Stimulated activated CD4-positive, alpha-beta T cell treated with anti-CD3 and anti-CD28 coated beads, TNF-alpha, amount 100 ng/mL, for 48 hours (primary cell): Measurements from ENCODE around the gene RBM19.

Experiments used
- DNase-seq, 3 donors: peaks; one replicate each; pipeline ENCODE4 v3.0.0-alpha.2; 2020; ENCODE audit warnings: low read depth in 3 of 3

RBM19 gene

DNA sequence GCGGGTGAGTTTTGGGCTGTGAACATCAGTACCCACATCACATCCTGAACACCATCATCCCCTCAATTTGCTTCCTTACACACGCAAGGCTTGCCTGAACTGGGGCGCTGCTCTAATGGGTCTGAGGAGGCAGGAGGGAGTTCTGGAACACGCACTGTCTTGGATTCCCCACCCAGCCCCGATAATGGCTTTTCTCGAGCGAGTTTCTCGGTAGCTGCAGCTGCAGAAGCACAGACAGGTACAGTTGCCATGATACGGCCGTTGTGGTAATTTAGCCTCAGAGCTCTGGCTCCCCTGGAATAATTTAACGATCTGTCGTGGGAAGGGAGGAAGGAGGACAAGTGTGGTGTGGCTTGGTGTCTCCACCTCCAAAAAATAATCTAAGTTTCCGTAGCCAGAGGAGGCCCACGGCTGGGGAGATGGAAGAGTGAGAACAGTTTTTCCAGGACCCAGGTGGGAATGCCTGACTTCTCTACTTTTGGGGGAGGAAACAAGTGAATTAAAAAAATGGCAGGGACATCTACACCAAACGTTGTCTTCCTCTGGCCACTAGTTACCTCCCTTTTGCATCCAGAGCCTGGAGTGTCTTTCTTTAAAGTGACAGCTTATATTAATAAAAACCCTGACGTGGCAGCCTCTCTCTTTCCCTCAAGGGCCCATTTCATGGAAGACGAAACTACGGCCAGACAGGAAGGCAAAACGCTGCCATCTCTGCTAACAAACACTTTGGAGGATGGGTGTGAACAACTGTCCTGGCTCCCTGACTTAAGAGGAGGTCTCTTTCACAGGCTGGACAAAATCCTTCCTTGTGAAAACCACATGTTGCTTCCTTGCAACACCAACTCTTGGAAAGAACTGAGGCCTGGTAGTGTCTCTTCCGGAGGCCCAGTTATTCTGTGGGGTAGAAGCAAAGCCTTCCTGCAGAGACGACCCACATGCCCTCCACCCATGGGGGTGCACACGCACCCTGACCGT is 84.8 kb downstream of the RBM19 start:
- no peak for DNase-seq

GRCh38 chr12:113880326-113880725 is 85.8 kb downstream of the RBM19 start:
- DNase-seq, result no peak

DNA sequence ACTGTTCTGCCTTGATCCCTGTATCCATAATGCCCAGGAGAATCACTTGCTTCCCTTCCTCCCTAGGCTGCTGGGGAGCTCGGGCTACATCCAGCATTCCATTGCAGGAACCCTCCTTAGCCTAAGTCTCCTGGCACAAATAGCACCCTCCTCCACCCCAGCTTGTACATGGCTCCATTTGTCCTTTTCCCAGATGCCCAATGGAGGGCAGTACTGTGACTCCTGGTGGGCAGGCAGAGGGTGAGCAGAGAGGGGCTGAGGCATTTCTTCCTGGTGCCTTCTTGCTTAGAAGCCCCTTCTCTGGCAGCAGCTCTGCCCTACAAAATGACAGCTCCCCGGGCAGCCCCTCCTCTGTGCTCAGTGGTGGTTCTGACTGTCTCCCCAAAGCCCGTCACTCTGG is 86.5 kb downstream of the RBM19 start:
- no peak for DNase-seq

GRCh38 chr12:113877607-113878006 is 88.5 kb downstream of the RBM19 start:
- DNase-seq, result no peak

GRCh38 chr12:113876160-113876559 is 90.0 kb downstream of the RBM19 start:
- no peak for DNase-seq

GRCh38 chr12:113875691-113876090 is 90.4 kb downstream of the RBM19 start:
- no peak for DNase-seq

GRCh38 chr12:113874999-113875561 is 91.0 kb downstream of the RBM19 start:
- DNase-seq, result no peak

DNA sequence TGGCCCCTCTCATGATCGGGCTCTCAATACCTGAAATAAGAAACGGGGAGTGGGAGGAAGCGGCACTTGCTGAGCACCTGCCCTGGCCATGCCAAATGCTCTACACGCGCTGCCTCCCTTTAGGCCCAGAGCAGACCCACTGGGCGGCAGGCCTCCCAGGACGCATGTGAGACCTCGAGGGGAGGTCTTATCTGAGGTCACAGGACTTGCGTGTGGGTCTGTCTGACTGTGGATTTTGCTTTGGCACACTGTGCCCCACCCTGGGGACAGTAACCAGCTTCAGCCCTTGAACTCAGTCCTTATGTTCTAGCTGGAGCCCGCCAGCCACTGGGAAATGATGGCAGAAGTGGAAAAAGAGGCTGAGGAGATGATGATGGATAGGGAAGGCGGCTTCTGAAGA is 91.8 kb downstream of the RBM19 start:
- no peak for DNase-seq

DNA sequence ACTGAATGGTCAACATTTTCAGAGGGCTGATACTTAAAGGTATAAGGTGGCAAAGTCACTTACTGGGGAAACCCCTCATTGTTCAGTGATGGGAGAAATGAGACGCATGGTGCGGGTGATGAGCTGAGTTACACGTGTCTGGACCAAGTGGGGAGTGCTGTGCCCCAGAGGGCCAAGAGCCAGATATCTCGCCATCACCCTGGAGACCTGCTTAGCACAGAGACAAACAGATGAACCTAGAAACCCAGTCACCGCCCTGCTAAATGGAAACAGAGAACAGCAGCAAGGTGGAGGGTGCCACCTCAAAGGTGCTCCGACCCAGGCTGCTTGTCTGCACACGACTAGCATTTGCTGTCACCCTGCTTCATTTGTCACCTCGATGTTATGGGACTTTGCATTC is 92.4 kb downstream of the RBM19 start:
- no peak for DNase-seq

DNA sequence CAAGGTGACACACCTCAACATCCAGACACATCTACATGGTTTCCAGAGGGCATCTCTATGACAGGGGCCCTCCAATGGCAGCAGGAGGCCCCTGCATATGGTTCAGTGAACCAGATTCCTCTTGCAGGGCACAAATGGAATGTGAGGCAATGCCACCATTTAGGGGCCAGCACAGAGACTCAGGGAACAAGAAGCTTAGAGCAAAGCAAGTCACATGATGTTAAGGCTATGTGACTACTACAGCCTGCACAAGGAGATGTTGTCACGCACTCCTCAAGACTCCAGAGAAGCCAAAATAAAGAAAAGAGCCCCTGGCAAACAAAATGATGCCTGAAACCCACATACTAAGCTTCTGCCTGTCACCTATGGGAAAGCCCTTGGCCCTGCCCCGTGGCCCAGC is 95.2 kb downstream of the RBM19 start:
- DNase-seq, result no peak

DNA sequence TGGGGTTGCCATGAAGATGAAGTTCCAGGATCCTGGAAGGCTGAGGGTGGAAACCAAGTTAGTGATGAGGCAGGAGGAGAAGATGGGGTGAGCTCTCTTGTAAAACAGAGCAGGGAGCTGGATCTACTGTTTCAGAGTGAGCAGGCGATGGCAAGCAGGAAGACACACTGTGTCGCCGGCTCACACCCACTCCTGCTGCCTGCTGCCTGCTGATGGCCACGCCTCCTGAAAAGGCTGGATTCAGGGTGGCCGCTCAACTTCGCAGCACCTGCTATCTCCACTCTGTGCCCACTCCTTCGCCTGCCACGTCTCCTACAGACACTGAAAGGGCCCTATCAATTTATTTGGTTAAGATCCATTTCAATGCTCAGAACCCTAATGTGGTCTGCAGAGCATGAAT is 96.1 kb downstream of the RBM19 start:
- DNase-seq, result no peak

- DNase-seq, result no peak
These were observed 97.8 kb downstream of the RBM19 start for GRCh38 chr12:113868365-113868764.

GRCh38 chr12:113867258-113867657 is 98.9 kb downstream of the RBM19 start:
- no peak for DNase-seq

GRCh38 chr12:113866496-113866895 is 99.6 kb downstream of the RBM19 start:
- DNase-seq, result no peak

GRCh38 chr12:113863455-113863845 is 102.7 kb downstream of the RBM19 start:
- no peak for DNase-seq

DNA sequence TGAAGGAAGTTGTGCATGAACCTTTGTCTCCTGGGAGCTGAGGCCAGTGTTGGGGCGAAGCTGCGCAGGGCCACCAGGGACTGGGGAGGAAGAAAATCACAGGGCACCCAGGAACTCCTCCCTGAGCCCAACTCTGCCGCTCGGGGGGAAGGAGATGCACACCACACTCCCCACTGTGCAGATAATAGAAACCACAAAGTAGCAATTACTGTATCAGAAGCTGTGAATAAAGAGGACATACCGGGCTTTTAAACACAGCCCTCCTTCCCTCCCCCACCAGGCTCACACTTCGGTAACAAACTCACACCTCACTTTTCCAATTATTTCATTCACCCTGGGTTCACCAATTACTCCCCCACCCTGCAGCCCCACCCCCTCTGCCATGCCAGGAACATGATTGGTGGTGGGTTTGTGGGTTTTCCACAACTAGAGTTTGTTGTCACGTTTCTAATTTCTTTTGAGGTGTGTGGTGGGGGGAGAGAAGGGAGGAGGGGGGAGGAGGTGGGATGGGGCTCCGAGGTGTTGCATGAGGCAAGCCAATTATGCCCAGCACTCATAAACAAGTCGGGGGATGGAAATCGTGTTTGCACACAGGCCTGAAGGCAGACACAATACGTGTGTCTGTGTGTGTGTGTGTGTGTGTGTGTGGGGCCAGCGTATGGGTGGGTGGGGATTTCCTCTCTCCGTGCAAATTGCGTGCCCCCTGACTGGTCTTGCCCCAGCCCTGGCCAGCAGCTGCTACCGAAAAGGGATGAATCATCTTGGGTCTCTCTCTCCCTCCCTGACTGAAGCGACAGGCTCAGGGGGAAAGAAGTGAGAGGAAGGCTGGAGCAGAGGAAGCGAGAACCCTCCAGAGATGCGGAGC is 103.3 kb downstream of the RBM19 start:
- DNase-seq, result no peak

DNA sequence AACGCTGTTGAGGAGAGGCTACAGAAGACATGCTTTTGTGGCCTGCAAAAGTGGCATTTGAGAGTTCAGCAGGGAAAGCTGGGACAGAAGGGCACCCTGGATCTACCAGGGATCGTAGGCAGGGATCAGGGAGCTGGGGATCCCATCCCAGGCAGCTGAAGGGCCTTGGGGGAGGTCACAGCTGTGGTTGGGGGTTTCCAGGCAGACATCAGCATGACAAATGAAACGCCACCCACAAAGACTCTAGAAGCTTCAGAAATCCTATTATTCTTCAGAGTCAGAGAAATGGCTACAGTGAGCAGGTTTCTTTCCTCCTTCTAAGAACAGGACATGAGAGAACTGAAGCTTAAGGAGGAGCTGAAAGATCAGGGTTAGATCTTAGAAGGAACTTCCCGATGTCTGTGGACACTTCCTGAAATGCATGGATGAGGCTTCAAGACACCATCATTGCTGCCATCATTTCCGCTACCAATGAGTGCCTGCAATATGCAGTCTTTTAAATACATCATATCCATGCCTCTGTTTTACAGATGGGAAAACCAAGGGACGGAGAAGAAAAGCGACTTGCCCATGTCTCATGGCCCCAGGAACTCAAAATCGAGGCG is 104.3 kb downstream of the RBM19 start:
- no peak for DNase-seq

DNA sequence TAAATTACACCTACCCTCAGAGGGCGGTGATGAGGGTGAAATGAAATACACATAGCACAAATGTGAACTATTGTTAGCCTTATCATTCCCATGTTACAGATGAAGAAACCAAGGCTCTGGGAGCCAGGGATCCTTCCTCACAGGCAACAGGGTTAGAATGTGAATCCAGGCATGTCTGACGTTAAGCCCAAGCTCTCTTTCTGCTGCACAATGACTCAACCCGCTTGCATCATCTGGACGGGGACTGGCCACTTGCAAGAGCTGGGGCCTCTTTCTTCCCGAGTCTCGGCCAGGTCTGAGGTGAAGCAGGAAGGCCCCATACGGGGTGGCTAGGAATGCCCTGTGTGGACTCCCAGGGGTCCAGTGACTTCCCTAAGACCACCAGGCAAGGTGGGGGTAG is 105.2 kb downstream of the RBM19 start:
- DNase-seq, result no peak

DNA sequence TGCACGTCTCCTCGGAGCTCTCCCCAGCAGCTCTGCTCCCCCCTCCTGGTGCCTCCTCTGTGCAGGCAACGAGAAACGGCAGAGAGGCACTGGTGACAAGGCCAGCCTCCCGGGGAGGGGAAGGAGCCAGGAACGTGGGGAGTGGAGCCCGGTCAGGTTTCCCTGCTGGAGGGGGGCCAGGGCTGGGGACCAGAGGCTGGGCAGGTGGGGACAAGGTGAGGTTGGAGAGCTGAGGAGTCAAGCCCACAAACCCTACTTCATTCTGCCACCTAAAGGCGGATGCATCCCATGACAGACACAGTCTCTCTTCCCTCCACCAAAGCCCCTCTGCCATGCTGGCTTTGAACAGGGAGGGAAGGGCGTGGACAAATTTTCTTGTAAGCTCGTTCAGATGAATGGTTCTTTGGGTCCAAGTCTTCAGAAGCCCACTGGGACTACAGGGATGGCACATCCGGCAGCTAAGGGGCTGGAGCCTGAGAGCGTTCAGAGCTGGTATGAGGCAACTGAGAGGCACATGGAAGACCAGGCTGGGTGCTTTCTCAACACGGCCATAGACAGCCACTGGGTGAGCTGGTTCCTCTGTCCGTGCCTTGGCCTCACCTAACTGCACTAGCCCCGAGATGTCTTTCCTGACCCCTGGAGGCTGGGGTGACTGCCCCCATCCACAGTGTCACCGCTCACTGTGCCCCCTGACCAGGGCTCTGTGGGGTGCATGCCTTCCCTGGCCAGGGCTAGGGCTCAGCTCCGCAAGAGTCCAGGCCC is 105.9 kb downstream of the RBM19 start:
- no peak for DNase-seq

DNA sequence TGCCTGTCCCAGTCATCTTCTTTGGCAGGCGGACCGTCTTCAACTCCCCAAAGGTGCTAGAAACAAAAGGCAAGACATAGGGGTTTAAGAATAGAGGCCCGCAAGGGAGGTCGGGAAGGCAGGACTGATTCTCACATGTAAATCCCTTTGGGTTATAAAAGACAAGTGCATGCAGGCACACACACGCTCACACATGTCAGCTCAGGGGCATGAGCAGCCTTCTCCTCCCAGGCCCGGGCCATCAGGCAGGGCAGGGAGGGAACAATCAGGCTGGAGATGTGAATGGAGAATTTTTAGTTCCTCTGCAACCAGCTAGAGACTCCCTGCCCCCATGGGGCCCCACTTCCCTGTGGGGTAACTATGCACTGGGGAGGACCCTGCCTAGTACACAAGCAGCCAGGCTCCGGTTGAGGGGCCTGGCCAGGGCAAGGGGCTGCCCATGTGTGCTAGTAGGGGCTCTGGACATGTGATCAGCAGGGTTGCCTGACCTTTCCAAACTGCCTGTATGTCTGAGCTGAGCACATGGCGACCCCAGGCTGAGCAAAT is 107.2 kb downstream of the RBM19 start:
- no peak for DNase-seq

DNA sequence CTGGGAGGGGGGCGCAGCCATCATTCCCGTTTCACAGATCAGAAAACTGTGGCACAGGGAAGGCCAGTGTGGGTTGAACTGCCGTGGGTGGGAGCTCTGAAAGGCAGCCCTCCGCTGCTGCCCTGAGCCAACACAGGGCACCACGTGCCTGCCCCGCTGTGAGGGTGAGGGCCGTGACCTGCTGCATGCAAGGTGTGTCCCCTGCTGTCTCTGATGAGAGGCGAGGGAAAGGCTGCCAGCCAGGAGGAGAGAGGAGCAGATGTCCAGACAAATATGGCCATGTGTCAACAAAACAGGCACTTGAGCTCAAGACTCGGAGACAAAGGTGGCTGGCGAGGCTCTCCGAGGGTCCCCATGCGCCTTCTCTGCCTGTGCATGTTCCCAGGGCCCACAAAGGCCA is 108.8 kb downstream of the RBM19 start:
- no peak for DNase-seq
